Left ventricle myocardium inferior (tissue), 1 donor: ENCODE results near the gene DGAT2L6. TPM values are rescaled to one million over a fixed set of nuclear protein-coding genes. Genes with fewer than 3 reads are reported as not detected.
A peak's percentile ranks its signal among the peaks of the same experiment; 100 is the strongest.

Source experiments
- DNase-seq: peaks from one replicate; pipeline ENCODE4 v3.0.0-alpha.2; 2020
- H3K27ac ChIP-seq: fragments of 200-600 bp; replicated peaks from 2 replicates; pipeline ENCODE4 v1.8.0; 2021
- H3K27me3 ChIP-seq: fragments of 200-600 bp; 2 replicates; pipeline ENCODE4 v1.8.0; 2021; ENCODE audit warnings: low read depth
- H3K36me3 ChIP-seq: fragments of 200-600 bp; 2 replicates; pipeline ENCODE4 v1.8.0; 2021
- H3K4me1 ChIP-seq: fragments of 200-600 bp; 2 replicates; pipeline ENCODE4 v1.8.0; 2021
- H3K4me3 ChIP-seq: fragments of 200-600 bp; 2 replicates; pipeline ENCODE4 v1.8.0; 2021; ENCODE audit warnings: mild to moderate bottlenecking, moderate library complexity
- H3K9me3 ChIP-seq: fragments of 200-600 bp; replicated peaks from 2 replicates; pipeline ENCODE4 v1.8.0; 2021
- CTCF ChIP-seq: fragments of 200-600 bp; IDR thresholded peaks from 2 replicates; pipeline ENCODE4 v1.8.0; 2021; ENCODE audit warnings: antibody characterized with exemption, mild to moderate bottlenecking, borderline replicate concordance
- intact Hi-C: fragments of 100-400 bp; cut with micrococcal nuclease; formaldehyde crosslinking; loops from one replicate; pipeline ENCODE4 v1.11.0; 2022
- total RNA-seq: library from RNA; stranded (reverse); fragmentation: NEBNext Ultra II Directional; extraction: Animal tissue kit (Norgen Biotek cat#: 25700); gene quantifications from one replicate; pipeline ENCODE4 v1.2.1, GENCODE V29; 2021
- donor health status: DM: no; HTN: yes; CAD: no; lungs with severe emphysema.

DGAT2L6 gene
- total RNA-seq, 1 donor from 2014 or later, result not detected

GRCh38 chrX:70166601-70167590, 10.4 kb upstream of the DGAT2L6 start:
- no peaks in the 10 kb centered on the region for H3K27me3 ChIP-seq
- no peaks in the 10 kb centered on the region for H3K9me3 ChIP-seq
- H3K4me3 ChIP-seq, result no peak overlapping the region
- H3K27ac ChIP-seq, result no peak overlapping the region
- no peak for DNase-seq
- no peak for TF ChIP-seq CTCF
- H3K36me3 ChIP-seq, result peaks cover 7% of the 10 kb centered on the region
- H3K4me1 ChIP-seq, result peaks cover 6% of the 10 kb centered on the region
- intact Hi-C loops, result no loop called here

DNA sequence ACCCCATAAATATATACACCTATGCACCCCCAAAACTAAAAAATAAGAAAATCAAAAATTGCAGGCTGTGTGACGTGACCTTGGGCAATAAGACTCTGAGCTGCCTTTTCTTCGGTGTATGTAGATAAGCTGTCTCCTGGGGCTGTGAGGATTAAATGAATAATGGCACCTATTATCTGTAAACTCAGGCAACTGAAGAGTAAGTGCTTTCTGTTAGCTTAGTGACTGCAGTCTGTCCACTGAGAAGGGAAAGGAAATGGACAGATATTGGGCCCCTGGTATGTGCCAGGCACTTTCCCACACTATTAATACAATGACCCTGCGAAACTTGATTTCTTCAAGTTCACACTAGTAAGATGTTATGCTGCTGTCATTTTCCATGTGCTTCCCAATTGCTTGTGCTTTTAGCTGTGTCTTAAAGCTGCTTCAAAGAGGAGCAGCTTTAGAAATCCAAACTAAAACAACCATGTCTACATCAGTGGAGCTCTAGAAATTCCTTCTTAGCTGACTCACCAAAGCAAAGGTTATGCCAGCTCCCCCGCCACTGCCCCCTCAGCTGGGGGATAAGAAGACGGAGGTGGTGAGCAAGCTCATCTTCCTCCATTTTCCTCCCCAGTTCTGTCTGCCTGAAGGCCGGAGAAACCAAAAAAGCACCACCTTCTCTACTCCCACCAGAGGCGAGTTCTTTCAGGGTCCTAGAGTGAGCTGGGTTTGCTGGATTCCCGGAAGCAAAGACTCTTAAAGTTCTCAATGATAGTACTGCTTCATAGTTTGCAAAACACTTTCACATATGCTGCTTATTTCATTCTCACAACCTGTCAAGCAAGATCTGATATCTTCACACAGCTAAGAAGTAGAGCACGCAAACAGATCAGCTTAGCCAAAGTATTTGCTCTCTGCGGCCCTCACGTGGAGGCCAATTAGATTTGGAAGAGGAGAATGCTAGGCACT, 8.8 kb upstream of the DGAT2L6 start:
- Histone ChIP-seq H3K4me3 (no peak overlapping the region), H3K9me3 (no peaks in the 10 kb centered on the region), H3K4me1 (peaks cover 6% of the 10 kb centered on the region), H3K27ac (peak overlapping the region; percentile 16), H3K27me3 (no peaks in the 10 kb centered on the region), H3K36me3 (peaks cover 7% of the 10 kb centered on the region)
- intact Hi-C loops, result no loop called here
- TF ChIP-seq CTCF, result no peak
- DNase-seq, result no peak

GRCh38 chrX:70169281-70169680, 8.0 kb upstream of the DGAT2L6 start:
- Histone ChIP-seq H3K27ac (no peak overlapping the region), H3K9me3 (no peaks in the 10 kb centered on the region), H3K36me3 (peaks cover 5% of the 10 kb centered on the region), H3K4me3 (no peak overlapping the region), H3K4me1 (peaks cover 6% of the 10 kb centered on the region), H3K27me3 (no peaks in the 10 kb centered on the region)
- intact Hi-C loops, result no loop called here
- no peak for DNase-seq
- no peak for TF ChIP-seq CTCF

DNA sequence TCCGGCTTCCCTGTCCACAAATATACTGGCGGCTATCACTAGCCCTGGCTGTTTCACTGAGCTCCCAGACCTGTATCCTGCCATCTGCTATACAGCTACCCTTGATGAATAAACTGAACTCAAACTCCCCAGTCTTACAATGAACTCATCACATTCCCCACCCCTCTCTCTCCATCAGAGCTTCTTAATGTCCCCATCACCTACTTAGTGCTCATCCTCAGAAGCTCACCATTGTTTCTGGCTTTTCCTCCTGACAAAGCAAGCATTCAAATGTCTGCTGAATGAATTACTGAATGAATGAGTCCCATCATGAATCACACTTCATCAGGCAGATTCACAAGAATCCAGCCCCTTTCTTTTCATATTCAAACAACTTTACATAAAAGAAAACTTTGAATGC, 5.7 kb upstream of the DGAT2L6 start:
- no peak for TF ChIP-seq CTCF
- no peaks in the 10 kb centered on the region for H3K36me3 ChIP-seq
- no peak overlapping the region for H3K4me3 ChIP-seq
- H3K27me3 ChIP-seq, result no peaks in the 10 kb centered on the region
- no peak for DNase-seq
- intact Hi-C loops, result no loop called here
- H3K27ac ChIP-seq, result no peak overlapping the region
- no peaks in the 10 kb centered on the region for H3K9me3 ChIP-seq
- peaks cover 6% of the 10 kb centered on the region for H3K4me1 ChIP-seq

DNA sequence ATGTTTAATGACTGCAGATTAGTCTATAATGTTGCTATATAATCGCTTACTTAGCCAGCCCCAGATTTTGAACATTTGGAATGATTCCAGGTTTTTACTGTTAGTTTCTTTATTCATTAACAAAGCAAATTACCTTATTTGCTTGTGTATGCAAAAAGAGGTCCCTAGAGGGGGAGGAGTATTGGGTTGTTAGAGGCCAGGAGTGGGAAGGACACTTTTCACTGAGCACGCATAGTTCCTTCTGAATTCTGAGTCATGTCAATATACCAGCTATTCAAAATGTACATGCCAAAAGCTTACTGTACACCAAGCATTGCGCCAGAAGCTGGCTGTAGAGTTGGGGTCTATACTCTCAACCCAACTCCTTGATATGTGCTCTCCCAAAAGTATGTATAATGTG, 5.1 kb upstream of the DGAT2L6 start:
- H3K9me3 ChIP-seq, result no peaks in the 10 kb centered on the region
- H3K4me3 ChIP-seq, result no peak overlapping the region
- no peak for TF ChIP-seq CTCF
- H3K27me3 ChIP-seq, result no peaks in the 10 kb centered on the region
- peaks cover 6% of the 10 kb centered on the region for H3K4me1 ChIP-seq
- no peaks in the 10 kb centered on the region for H3K36me3 ChIP-seq
- H3K27ac ChIP-seq, result no peak overlapping the region
- intact Hi-C loops, result no loop called here
- DNase-seq, result no peak
